Occipital lobe (tissue), 2 donors: ENCODE results near the gene GJB5. TPM values are rescaled to one million over a fixed set of nuclear protein-coding genes. Genes with fewer than 3 reads are reported as not detected.

Source experiments
- DNase-seq: peaks from one replicate; lab custom pipeline; 2025; lab: John Stamatoyannopoulos, UW
- total RNA-seq: library from RNA; depleted of rRNA; stranded (reverse); fragments of >200 nt; gene quantifications from one replicate; pipeline ENCODE4 v1.2.3, GENCODE V29; 2014

The GJB5 gene
- total RNA-seq, 1 donor from 2014 or later = not detected

DNA sequence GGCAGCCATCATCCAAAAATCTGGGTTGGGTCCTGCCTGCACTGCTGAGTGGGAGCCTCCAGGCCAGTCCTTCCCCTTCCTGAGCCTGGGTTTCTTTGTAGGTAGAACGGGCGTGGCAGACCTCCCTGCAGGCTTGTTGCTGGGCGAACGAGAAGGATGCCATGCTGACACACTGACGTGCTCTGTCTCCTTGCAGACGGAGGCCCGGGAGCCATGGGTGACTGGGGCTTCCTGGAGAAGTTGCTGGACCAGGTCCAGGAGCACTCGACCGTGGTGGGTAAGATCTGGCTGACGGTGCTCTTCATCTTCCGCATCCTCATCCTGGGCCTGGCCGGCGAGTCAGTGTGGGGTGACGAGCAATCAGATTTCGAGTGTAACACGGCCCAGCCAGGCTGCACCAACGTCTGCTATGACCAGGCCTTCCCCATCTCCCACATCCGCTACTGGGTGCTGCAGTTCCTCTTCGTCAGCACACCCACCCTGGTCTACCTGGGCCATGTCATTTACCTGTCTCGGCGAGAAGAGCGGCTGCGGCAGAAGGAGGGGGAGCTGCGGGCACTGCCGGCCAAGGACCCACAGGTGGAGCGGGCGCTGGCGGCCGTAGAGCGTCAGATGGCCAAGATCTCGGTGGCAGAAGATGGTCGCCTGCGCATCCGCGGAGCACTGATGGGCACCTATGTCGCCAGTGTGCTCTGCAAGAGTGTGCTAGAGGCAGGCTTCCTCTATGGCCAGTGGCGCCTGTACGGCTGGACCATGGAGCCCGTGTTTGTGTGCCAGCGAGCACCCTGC lies 39.3 kb downstream of the GJB5 start:
- no peak for DNase-seq

DNA sequence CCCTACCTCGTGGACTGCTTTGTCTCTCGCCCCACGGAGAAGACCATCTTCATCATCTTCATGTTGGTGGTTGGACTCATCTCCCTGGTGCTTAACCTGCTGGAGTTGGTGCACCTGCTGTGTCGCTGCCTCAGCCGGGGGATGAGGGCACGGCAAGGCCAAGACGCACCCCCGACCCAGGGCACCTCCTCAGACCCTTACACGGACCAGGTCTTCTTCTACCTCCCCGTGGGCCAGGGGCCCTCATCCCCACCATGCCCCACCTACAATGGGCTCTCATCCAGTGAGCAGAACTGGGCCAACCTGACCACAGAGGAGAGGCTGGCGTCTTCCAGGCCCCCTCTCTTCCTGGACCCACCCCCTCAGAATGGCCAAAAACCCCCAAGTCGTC lies 39.9 kb downstream of the GJB5 start:
- DNase-seq = no peak

DNA sequence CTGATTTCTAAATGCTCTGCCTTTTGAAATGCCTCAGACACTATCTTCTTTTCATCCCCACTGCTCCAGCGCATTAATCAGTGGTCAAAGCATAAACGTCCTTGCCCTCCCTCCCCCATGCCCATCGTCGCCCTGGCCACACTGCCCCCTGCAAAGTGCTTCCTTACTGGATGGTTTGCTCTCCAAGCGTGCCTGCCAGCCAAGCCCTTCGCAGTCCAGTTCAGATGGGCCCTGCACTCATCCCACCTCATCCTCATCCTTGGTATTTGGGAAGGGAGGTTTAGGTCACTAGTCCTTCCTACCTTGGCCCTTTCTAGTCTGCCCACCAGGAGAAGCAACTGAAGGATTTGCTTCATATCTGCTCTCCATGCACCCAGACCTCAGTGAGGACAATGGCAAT lies 41.1 kb downstream of the GJB5 start:
- DNase-seq = no peak

DNA sequence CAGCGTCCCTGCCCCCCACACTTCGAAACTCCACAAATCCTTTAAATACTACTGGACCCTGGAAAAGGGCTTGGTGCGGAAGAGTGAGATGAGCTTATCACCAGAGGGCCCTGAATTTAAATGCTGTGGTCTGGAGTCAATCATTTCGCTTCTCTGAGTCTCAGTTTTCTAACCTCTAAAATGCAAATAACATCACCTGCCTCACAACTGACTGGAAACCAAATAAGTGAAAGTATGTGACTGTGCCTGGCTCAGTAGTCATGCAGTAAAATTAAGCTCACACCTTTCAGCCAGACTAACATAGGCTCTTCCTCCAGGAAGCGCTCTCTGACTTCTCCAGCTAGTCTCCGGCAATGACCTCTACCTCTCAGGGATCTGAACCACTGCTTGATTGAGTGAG lies 42.1 kb downstream of the GJB5 start:
- no peak for DNase-seq

DNA sequence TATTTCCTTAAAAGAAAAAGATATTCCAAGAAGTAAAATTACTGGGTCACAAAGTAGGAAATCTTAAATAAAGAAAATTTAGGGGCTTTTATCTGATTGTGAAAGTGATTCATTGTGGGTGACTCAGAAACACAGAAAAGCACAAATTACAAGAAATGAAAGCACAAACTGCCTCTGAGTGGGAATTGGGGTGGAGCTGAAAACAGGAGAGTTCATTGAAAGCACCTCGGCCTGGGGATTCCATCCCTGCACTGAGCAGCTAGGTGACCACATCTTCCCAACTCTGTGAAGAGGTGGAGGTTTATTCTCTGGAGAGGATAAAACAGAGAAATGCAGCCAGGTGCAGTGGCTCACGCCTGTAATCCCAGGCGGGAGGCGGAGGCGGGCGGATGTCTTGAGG lies 45.4 kb downstream of the GJB5 start:
- no peak for DNase-seq

DNA sequence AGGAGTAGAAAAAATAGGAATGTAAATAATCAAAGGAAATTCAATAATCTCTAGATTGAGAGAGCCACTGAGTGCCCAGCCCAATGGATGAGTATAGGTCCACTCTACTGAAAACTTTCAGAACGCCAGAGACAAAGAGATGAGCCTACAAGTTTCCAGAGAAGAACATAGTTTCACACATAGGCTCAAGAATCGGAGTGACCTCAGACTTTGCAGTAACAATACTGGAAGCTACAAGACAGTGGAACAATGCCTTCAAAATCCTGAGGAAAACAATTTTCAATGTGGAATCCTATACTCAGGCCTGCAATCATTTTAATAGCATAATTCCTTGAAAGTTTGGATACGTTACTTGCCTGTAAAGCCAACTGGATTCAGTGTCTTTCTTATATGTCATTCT lies 48.9 kb downstream of the GJB5 start:
- DNase-seq = no peak

DNA sequence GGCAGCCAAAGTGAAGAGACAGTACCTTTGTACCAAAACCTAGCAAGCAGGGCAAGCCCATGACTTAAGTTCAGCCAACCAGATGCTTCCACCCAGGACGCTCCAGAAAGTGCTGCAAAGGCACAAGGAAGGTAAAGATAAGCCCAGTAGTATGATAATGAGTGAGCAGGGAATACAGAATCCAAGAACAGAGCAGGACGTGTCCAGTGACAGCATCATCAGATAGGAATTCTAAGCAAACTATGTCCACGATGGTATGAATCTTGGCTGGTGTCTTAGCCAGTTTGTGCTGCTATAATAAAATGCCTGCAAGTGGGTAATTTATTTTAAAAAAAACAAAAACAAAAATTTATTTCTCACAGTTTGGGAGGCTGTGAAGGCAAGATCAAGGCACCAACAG lies 51.5 kb downstream of the GJB5 start:
- no peak for DNase-seq

Other genes with a start within 250 kb of the GJB5 start
- not detected for gene GJB4, start 4.7 kb downstream of the GJB5 start, total RNA-seq
- gene GJB3, start 26.2 kb downstream of the GJB5 start, total RNA-seq = not detected
- gene GJA4, start 38.0 kb downstream of the GJB5 start, total RNA-seq = 3.4 TPM
- 8.6 TPM for gene SMIM12, start 104.7 kb downstream of the GJB5 start, total RNA-seq
- 3.1 TPM for gene DLGAP3, start 174.6 kb downstream of the GJB5 start, total RNA-seq
- gene TMEM35B, start 230.3 kb downstream of the GJB5 start, total RNA-seq = 4.7 TPM